Neuron (in vitro differentiated cells): Measurements from ENCODE around the gene MED15.

Experiments
- H2AFZ ChIP-seq: one replicate; pipeline ENCODE4 v1.6.1; 2013; ENCODE audit warnings: low read depth, mild to moderate bottlenecking, inconsistent platforms, low read length, moderate library complexity
- H3K27me3 ChIP-seq: one replicate; pipeline ENCODE4 v1.6.1; 2013; ENCODE audit warnings: low read length; ENCODE audit not compliant: insufficient read depth
- H3K36me3 ChIP-seq: one replicate; pipeline ENCODE4 v1.6.1; 2013; ENCODE audit warnings: low read length; ENCODE audit not compliant: insufficient read depth
- H3K4me1 ChIP-seq: one replicate; pipeline ENCODE4 v1.6.1; 2013; ENCODE audit warnings: low read length; ENCODE audit not compliant: insufficient read depth
- H3K4me3 ChIP-seq: 2 replicates; pipeline ENCODE4 v1.5.1; 2013; ENCODE audit warnings: mild to moderate bottlenecking, low read length, moderate library complexity
- H3K9me3 ChIP-seq: one replicate; pipeline ENCODE4 v1.6.1; 2013; ENCODE audit warnings: low read length

Gene MED15, protein sequence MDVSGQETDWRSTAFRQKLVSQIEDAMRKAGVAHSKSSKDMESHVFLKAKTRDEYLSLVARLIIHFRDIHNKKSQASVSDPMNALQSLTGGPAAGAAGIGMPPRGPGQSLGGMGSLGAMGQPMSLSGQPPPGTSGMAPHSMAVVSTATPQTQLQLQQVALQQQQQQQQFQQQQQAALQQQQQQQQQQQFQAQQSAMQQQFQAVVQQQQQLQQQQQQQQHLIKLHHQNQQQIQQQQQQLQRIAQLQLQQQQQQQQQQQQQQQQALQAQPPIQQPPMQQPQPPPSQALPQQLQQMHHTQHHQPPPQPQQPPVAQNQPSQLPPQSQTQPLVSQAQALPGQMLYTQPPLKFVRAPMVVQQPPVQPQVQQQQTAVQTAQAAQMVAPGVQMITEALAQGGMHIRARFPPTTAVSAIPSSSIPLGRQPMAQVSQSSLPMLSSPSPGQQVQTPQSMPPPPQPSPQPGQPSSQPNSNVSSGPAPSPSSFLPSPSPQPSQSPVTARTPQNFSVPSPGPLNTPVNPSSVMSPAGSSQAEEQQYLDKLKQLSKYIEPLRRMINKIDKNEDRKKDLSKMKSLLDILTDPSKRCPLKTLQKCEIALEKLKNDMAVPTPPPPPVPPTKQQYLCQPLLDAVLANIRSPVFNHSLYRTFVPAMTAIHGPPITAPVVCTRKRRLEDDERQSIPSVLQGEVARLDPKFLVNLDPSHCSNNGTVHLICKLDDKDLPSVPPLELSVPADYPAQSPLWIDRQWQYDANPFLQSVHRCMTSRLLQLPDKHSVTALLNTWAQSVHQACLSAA

DNA sequence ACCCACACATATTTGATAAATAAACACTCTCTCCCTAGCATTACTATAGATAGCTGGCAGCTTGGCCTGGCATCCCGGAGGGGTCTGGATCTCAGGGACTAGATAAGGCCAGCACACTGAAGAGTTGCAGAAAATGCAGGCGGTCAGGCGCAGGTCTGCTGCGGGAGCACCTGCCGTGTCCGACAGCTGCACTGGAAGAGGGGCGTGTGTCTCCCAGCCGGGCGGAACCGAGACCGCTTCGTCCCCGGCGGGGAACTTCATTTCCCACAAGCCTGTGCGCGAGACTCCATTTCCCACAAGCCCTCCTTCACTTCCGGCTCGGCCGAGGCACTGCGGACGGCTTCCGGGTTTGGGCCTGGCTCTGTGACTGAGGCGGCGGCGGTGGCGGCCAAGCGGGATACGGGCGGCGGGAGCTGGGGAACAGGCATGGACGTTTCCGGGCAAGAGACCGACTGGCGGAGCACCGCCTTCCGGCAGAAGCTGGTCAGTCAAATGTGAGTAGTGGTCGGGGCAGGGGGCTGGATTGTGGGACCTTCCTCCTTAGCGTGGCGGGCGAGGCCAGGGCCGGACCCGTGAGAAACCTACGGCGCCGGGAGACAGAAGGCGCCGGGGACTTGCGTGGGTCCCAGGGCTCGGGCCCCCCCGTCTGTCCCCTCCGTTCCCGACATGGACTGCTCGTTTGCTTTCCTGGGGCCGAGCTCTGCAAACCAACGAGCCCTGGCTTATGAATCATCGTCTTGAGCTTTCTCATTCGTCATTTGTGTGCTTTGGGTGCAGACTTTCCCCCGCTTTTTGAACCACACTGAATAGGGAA is at the start of gene MED15:
TSS of gene MED15 (plus strand) at position 358 of the 814 bp plus-strand sequence. CDS start at position 427, 69 bp downstream.
- peak within 1 kb of the TSS; percentile 82 for H3K4me3 ChIP-seq
- peak within 1 kb of the TSS; percentile 61 for H2AFZ ChIP-seq

DNA sequence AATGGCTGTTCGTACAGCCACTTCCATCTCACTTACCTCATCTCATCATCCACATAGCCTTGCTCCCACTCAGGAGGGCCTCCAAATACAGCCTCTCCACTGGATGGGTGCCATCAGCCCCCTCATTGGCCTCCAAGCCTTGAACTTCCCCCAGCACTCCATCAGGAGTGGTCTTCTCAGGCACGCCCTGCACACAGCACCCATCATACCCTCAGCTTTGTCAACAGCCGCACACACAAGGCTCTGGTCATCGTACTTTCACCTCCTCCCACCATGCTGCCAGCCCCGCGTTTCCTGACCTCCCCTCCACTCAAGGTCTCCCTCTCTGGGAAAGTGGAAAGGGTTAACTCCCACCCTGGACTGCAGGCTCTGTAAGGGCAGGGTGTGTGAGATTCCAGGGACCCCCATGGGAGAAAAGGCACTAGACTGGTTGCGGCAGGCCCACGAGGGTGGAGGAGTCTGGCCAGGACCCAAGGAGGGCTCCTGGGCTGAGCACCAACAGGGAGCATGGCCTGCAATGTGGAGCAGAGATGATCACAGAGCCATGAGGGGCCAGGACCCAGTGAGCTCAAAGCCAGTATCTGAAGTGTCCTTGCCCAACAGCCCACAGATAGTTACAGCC is 48.8 kb upstream of the MED15 start:
- no peaks in the 10 kb centered on the region for H3K9me3 ChIP-seq
- peaks cover 10% of the 10 kb centered on the region for H3K4me1 ChIP-seq
- no peaks in the 10 kb centered on the region for H3K27me3 ChIP-seq
- H3K4me3 ChIP-seq = no peak overlapping the region
- H3K36me3 ChIP-seq = peaks cover 36% of the 10 kb centered on the region
- no peak overlapping the region for H2AFZ ChIP-seq

More for the DNA sequence above, at the start of gene MED15:
- no peaks in the 10 kb centered on the region for H3K9me3 ChIP-seq
- no peaks in the 10 kb centered on the region for H3K36me3 ChIP-seq
- no peaks in the 10 kb centered on the region for H3K27me3 ChIP-seq
- H3K4me1 ChIP-seq = peaks cover 28% of the 10 kb centered on the region

DNA sequence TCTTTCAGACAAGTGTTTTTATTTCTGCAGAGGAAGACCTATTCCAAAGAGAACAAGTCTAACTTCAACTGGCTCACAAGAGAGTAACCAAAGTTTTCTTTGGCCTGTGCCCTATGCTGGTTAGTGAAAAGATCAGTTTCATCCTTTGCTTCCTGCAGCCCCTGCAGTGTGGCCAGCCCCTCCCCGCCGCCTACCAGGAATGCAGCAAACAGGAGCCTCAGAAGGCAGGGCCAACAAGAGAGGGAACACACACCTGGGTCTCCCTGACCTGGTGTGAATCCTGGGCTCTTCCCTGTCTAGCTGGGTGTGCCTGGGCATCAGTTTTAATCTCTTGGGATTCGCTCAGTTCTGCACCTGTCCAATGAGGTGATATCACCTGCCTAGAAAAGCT is 48.3 kb upstream of the MED15 start:
- Histone ChIP-seq H3K4me3 (no peak overlapping the region), H2AFZ (no peak overlapping the region), H3K27me3 (no peaks in the 10 kb centered on the region), H3K4me1 (peaks cover 10% of the 10 kb centered on the region), H3K9me3 (no peaks in the 10 kb centered on the region), H3K36me3 (peaks cover 41% of the 10 kb centered on the region)

DNA sequence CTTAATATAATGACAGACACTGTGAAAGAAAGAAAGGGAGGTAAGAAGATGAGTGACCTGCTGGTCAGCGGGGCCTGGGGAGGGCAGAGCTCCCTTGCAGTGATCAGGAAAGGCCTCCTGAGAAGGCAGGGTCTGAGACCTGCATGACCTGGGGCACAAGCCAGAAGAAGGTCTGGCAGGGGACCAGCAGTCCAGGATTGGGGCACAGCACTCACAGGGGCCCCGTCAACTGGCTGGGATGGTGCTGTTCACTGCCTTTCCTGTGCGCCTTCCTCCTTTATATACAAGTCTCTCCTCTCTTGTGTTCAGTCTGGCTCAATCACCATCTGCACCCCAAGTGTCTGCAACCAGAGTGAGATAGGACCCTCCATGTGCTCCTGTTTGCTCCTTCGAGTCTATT is 47.5 kb upstream of the MED15 start:
- peaks cover 43% of the 10 kb centered on the region for H3K36me3 ChIP-seq
- H2AFZ ChIP-seq = no peak overlapping the region
- no peaks in the 10 kb centered on the region for H3K27me3 ChIP-seq
- H3K4me1 ChIP-seq = peaks cover 10% of the 10 kb centered on the region
- no peaks in the 10 kb centered on the region for H3K9me3 ChIP-seq
- no peak overlapping the region for H3K4me3 ChIP-seq

DNA sequence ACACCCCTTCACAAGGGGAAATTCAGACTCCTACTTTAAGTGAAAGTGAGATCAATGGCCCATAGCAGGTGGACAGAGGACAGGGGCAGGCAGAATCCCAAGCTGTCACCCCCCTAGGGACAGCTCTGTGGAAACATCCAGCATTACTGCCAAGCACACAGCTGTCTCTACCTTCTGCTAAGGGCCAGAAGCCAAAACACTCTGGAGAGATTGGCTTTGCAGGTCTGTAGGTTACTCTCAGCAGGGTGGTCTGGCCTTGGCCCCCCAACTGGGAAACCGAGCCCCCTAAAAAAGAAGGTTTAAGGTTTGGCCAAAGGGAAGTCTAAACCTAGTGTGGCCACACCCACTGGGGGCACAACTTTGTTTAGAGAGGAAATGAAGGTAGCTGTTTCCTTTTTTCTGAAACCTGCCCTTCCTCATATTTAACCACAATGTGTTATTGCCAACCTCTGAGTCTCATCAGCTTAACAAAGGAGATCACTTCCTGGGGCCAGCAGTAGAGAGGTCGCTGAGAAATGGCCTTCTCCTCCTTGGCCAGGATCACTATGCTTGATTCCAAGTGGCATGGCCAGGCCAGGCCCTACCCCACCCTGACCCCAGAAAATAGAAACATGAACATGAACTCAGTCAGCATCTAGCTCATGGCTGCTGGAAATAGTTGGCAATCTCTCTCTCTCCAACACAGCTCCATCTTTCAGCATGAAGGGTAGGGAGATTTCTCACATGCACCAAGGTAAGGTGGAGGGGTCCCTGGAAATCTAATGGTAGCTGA is 43.9 kb upstream of the MED15 start:
- Histone ChIP-seq H3K4me1 (peaks cover 10% of the 10 kb centered on the region), H3K4me3 (no peak overlapping the region), H3K9me3 (no peaks in the 10 kb centered on the region), H3K36me3 (peaks cover 41% of the 10 kb centered on the region), H2AFZ (no peak overlapping the region), H3K27me3 (no peaks in the 10 kb centered on the region)

DNA sequence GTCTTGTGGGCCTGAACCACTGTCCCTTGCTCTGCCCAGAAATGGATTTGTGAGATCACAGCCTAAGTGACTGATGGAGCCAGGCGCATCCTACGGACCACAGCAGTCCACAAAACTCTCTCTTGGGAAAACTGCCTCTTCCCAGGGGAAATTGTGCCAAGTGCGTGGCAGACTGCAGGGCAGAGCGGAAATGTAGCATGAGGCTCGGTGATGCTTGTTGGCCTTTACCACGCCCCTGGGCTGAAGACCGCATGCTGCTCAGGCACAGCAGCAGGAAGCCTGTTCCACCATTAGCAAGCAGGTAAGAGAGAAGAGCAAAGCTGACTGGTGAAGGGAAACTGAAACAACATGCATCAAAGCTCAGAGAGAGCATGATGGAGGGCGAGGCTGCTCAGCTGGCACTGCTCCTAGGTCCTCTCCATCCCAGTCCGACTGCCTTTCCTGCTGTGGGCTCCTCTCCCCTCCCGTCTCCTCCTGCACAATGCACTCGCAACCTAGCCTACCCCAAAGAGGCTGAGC is 43.3 kb upstream of the MED15 start:
- Histone ChIP-seq H3K36me3 (peaks cover 42% of the 10 kb centered on the region), H3K4me3 (no peak overlapping the region), H3K4me1 (peaks cover 10% of the 10 kb centered on the region), H3K9me3 (no peaks in the 10 kb centered on the region), H3K27me3 (no peaks in the 10 kb centered on the region), H2AFZ (no peak overlapping the region)

DNA sequence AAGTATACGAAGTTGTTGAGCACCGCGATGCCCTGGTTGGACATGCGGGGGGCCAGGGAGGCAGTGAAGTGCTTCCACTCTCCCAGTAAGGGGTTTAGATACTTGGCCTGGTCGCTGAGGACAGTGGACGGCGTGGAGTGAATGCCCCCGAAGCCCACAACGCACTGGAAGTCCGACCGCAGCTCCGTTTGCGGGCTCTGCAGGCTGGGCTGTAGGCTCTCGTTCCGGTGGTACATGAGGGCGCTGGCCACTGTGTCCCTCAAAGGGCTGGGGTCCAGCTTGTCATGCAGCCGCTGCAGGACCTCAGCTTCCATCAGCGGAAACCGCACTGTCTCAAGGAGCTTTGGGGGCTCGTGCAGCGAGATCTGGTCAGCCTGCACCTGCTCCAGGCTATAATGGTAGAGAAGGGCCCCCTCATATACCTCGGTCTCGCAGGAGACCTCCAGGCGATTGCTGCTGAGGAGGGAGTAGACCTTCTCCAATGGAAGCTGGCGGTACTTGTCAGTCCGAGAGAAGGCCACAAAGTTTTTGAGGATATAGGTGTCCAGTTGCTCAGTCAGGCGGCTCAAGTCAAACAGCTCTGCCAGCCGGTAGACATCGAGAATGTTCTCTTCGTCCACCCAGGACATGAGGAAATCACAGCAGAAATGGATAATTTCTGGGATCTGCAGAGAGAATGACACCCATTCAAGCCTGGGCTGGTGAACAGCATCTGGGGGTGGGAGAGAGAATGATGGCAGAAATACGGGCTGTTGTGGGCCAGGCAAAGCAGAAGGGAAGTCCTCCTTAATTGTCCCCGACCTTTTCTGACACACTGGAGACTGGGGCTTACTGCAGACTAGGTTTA is 42.3 kb upstream of the MED15 start:
- Histone ChIP-seq H3K36me3 (peaks cover 48% of the 10 kb centered on the region), H2AFZ (no peak overlapping the region), H3K4me1 (peaks cover under 1% of the 10 kb centered on the region), H3K9me3 (no peaks in the 10 kb centered on the region), H3K27me3 (no peaks in the 10 kb centered on the region), H3K4me3 (no peak overlapping the region)

DNA sequence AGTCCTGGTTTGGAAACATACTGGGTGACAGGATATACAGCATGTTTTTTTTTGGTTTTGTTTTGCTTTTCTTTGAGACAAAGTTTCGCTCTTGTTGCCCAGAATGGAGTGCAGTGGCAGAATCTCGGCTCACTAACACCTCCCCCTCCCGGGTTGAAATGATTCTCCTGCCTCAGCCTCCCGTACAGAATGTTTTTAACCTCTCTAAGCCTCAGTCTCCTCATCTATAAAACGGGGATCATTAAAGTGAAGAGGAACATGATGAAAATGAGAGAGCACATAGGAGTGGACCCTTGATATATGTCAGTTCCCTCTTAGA is 41.7 kb upstream of the MED15 start:
- Histone ChIP-seq H3K9me3 (no peaks in the 10 kb centered on the region), H3K4me3 (no peak overlapping the region), H3K36me3 (peaks cover 50% of the 10 kb centered on the region), H3K27me3 (no peaks in the 10 kb centered on the region), H2AFZ (no peak overlapping the region), H3K4me1 (no peaks in the 10 kb centered on the region)

DNA sequence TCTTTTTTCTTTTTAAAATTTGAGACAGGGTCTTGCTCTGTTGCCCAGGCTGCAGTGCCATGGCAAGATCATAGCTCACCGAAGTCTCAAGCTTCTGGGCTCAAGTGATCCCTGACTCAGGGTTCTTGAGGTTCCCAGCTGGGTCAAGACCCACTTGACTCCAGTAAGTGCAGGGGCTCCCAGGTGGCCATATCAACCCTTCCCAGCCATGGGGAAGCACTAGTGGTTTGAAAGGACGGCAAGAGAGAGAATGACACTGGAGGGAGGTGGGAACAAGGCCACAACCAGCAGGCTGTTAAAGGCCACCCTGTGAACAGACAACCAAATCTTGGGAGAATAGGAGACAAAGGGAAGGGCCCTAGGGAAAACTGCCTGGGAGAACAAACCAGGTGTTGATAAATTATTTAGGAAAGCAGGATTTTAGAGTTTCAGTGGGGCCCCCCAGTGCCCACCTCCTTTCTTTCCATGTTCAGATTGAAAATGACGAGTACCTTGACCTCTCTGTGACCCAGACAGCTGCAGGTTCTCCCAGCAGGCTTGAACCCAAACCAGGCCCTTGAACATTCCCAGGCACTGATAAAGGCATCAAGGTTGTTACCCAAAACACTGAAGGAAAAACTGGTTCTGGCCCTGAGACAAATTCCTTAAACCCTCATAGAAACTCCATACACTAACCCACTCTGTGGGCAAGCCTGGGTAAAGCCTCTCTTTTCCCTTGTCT is 40.6 kb upstream of the MED15 start:
- Histone ChIP-seq H3K4me1 (no peaks in the 10 kb centered on the region), H2AFZ (no peak overlapping the region), H3K36me3 (peaks cover 59% of the 10 kb centered on the region), H3K4me3 (no peak overlapping the region), H3K27me3 (no peaks in the 10 kb centered on the region), H3K9me3 (no peaks in the 10 kb centered on the region)

DNA sequence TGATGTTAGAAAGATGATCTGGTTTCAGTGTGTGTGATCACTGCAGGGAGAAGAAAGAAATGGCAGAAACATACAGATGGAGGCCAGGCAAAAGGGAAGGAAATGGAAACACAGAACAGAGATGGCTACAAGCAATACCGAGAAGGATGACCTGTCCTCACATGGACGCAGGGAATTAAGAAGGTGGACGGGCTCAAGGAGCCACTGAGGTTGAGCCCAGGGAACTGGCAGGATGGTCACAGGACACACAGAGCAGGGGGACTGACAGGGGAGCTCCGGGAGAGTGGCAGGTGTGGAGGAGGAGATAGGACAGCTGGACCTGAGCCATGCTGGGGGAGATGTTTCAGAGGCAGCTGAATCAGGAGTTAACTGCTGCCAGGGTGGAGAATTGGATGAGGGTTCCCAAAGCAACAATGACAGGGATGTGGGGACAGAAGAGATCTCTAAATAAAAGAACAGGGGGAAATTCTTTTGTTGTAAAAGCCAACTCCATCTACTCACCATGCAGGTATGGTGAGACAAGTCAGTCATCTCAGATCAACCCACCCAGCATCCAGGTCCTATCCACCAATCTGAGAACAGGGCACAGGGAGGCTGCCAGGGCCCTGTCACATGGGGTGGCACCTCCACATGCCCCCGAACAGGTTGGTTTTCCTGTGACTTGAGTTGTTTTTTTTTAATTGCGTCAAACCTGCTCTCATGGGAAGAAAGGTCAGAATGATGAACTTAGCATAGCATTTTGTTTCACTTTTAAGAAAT is 38.1 kb upstream of the MED15 start:
- no peak overlapping the region for H3K4me3 ChIP-seq
- H2AFZ ChIP-seq = no peak overlapping the region
- H3K4me1 ChIP-seq = no peaks in the 10 kb centered on the region
- H3K27me3 ChIP-seq = no peaks in the 10 kb centered on the region
- no peaks in the 10 kb centered on the region for H3K9me3 ChIP-seq
- peaks cover 42% of the 10 kb centered on the region for H3K36me3 ChIP-seq
